GM12878 (cell line): Measurements from ENCODE around the gene DIAPH3. TPM values are rescaled to one million over a fixed set of nuclear protein-coding genes. Genes with fewer than 3 reads are reported as not detected.

Experiments used
- ATAC-seq: fragments of 200-7000 bp; cut with Tn5 transposase; 3 replicates; pipeline ENCODE4 v1.9.1; 2020; ENCODE audit warnings: mild to moderate bottlenecking, moderate library complexity
- BruUV-seq: library from RNA; stranded (reverse); fragments of 400-500 nt; replicated peaks from 2 replicates; lab custom pipeline; 2021; lab: Mats Ljungman, UMichigan
- CTCF ChIA-PET: fragments of 300-600 bp; sonication (Branson Sonifier 250); formaldehyde crosslinking; extraction: SDS; loops from one replicate; lab custom pipeline; 2021; ENCODE audit warnings: inconsistent platforms; lab: Yijun Ruan, JAX
- POLR2A ChIA-PET: fragments of 350-600 bp; formaldehyde crosslinking; extraction: SDS; loops from one replicate; lab custom pipeline; 2021; ENCODE audit warnings: inconsistent platforms; lab: Charles Lee
- RAD21 ChIA-PET: fragments of 300-600 bp; sonication (Branson Sonifier 250); formaldehyde crosslinking; loops from one replicate; lab custom pipeline; 2023; ENCODE audit warnings: antibody characterized with exemption; ENCODE audit not compliant: unreplicated experiment; lab: Charles Lee
- SMC1A ChIA-PET: fragments of 300-600 bp; sonication (Branson Sonifier 250); formaldehyde crosslinking; loops from one replicate; lab custom pipeline; 2023; ENCODE audit not compliant: unreplicated experiment, uncharacterized antibody; lab: Charles Lee
- DNase-seq: peaks from one replicate; pipeline ENCODE4 v3.0.0-alpha.2; 2011; ENCODE audit warnings: low read depth, low spot score
- FAIRE-seq: peaks from 3 replicates; lab custom pipeline; 2011; peaks lifted over from hg19 to GRCh38; lab: Jason Lieb, UNC
- H2AFZ ChIP-seq: 2 replicates; pipeline ENCODE4 v1.6.0; 2011; ENCODE audit warnings: low read depth, low read length, control low read depth; ENCODE audit not compliant: control insufficient read depth
- H3K27ac ChIP-seq: 2 replicates; pipeline ENCODE4 v1.5.1; 2011; ENCODE audit warnings: control low read depth; ENCODE audit not compliant: control insufficient read depth, insufficient read depth
- H3K27me3 ChIP-seq, 2 experiments: replicated peaks in 1 of 2; 2 replicates each; pipeline versions ENCODE4 v1.6.0 to v1.6.1; 2011; ENCODE audit warnings: low read length in 1 of 2; ENCODE audit not compliant: control insufficient read depth in 2 of 2, insufficient read depth in 2 of 2
- H3K36me3 ChIP-seq, 2 experiments: 2 replicates each; pipeline ENCODE4 v1.5.1; 2011; ENCODE audit warnings: low read length in 1 of 2; ENCODE audit not compliant: control insufficient read depth in 2 of 2, insufficient read depth in 2 of 2
- H3K4me1 ChIP-seq: 2 replicates; pipeline ENCODE4 v1.6.1; 2011; ENCODE audit warnings: mild to moderate bottlenecking, low read length, moderate library complexity, mixed read lengths; ENCODE audit not compliant: control insufficient read depth, insufficient read depth
- H3K4me2 ChIP-seq: 2 replicates; pipeline ENCODE4 v1.6.0; 2011; ENCODE audit warnings: control low read depth; ENCODE audit not compliant: control insufficient read depth, insufficient read depth
- H3K4me3 ChIP-seq: fragments of 200-600 bp; sonication (generic); 2 replicates; pipeline ENCODE4 v1.5.1; 2016
- H3K79me2 ChIP-seq: 2 replicates; pipeline ENCODE4 v1.6.0; 2011; ENCODE audit warnings: low read length; ENCODE audit not compliant: control insufficient read depth, insufficient read depth
- H3K9ac ChIP-seq: 2 replicates; pipeline ENCODE4 v1.8.0; 2011; ENCODE audit warnings: low read length, control low read depth, mixed read lengths; ENCODE audit not compliant: control insufficient read depth, insufficient read depth
- H3K9me3 ChIP-seq: replicated peaks from 3 replicates; pipeline ENCODE4 v1.5.1; 2011; ENCODE audit warnings: mild to moderate bottlenecking, low read length; ENCODE audit not compliant: control insufficient read depth, insufficient read depth
- H4K20me1 ChIP-seq: 2 replicates; pipeline ENCODE4 v1.6.0; 2011; ENCODE audit not compliant: control insufficient read depth, insufficient read depth
- CBFB ChIP-seq: IDR thresholded peaks from 2 replicates; pipeline ENCODE4 v1.6.1; 2016; ENCODE audit warnings: antibody characterized with exemption, low read depth
- CHD1 ChIP-seq: IDR thresholded peaks from 2 replicates; pipeline ENCODE4 v1.6.1; 2012; ENCODE audit warnings: low read depth, low read length, improper control_type of control experiment
- ETV6 ChIP-seq, 2 experiments: fragments of 450-650 bp in 1 of 2; IDR thresholded peaks in 1 of 2; conservative IDR thresholded peaks in 1 of 2; 2 replicates each; pipeline ENCODE4 v1.6.1; 2014; ENCODE audit warnings: antibody characterized with exemption in 1 of 2, borderline replicate concordance in 1 of 2, low read depth in 1 of 2, mild to moderate bottlenecking in 1 of 2, moderate library complexity in 1 of 2
- HDGF ChIP-seq: fragments of 450-650 bp; IDR thresholded peaks from 2 replicates; pipeline ENCODE4 v1.6.1; 2016; ENCODE audit warnings: antibody characterized with exemption
- KDM1A ChIP-seq: fragments of 200-600 bp; sonication (generic); IDR thresholded peaks from 2 replicates; pipeline ENCODE4 v1.6.1; 2016; ENCODE audit warnings: borderline replicate concordance
- MYB ChIP-seq: fragments of 150-350 bp; IDR thresholded peaks from 2 replicates; pipeline ENCODE4 v1.6.1; 2014; ENCODE audit warnings: mild to moderate bottlenecking, low read depth, low read length, borderline replicate concordance
- NRF1 ChIP-seq: conservative IDR thresholded peaks from 2 replicates; pipeline ENCODE4 v1.6.1; 2011; ENCODE audit warnings: mild to moderate bottlenecking, low read depth, low read length, improper control_type of control experiment
- PAX8 ChIP-seq: fragments of 450-650 bp; IDR thresholded peaks from 2 replicates; pipeline ENCODE4 v1.6.1; 2017; ENCODE audit warnings: mild to moderate bottlenecking, moderate library complexity
- PML ChIP-seq: IDR thresholded peaks from 2 replicates; pipeline ENCODE4 v1.6.1; 2012; ENCODE audit warnings: low read length, inconsistent platforms
- POU2F2 ChIP-seq: IDR thresholded peaks from 3 replicates; pipeline ENCODE4 v1.6.1; 2011; ENCODE audit warnings: low read depth, mild to moderate bottlenecking, low read length, borderline replicate concordance
- RBBP5 ChIP-seq: fragments of 200-600 bp; sonication (generic); conservative IDR thresholded peaks from 2 replicates; pipeline ENCODE4 v1.6.1; 2016
- SIX5 ChIP-seq: IDR thresholded peaks from 2 replicates; pipeline ENCODE4 v1.6.1; 2011; ENCODE audit warnings: mild to moderate bottlenecking, low read depth, low read length, moderate library complexity; ENCODE audit not compliant: severe bottlenecking
- SRF ChIP-seq, 2 experiments: IDR thresholded peaks; 2 replicates each; pipeline ENCODE4 v1.6.1; 2011; ENCODE audit warnings: low read depth in 2 of 2, low read length in 2 of 2, mild to moderate bottlenecking in 1 of 2, moderate library complexity in 1 of 2
- TCF3 ChIP-seq: IDR thresholded peaks from 2 replicates; pipeline ENCODE4 v1.6.1; 2012; ENCODE audit warnings: low read depth, mild to moderate bottlenecking, low read length, borderline replicate concordance; ENCODE audit not compliant: insufficient read depth
- ZNF217 ChIP-seq: fragments of 450-650 bp; IDR thresholded peaks from 2 replicates; pipeline ENCODE4 v1.6.1; 2017; ENCODE audit warnings: antibody characterized with exemption, mild to moderate bottlenecking
- ZNF274 ChIP-seq: IDR thresholded peaks from one replicate; pipeline ENCODE4 v1.8.0; 2011; ENCODE audit not compliant: insufficient read length, insufficient read depth
- in situ Hi-C: fragments of 300-500 bp; cut with MboI; formaldehyde crosslinking; loops from 9 replicates; pipeline ENCODE4 v1.14.3; 2018; ENCODE audit warnings: mixed read lengths
- intact Hi-C: fragments of 100-400 bp; cut with micrococcal nuclease; formaldehyde crosslinking; loops from one replicate; pipeline ENCODE4 v1.14.2; 2022; ENCODE audit not compliant: unreplicated experiment
- polyA plus RNA-seq, 11 experiments: library from polyadenylated mRNA; depleted of rRNA in 4 of 11; unstranded in 6 of 11; stranded (reverse) in 5 of 11; fragments of >200 nt; fragmentation: Nextera tagmentation in 4 of 11; fragmentation: Illumina TruSeq in 1 of 11; extraction: Ambion mirVana in 4 of 11; extraction: Trizol in 1 of 11; gene quantifications; 1 replicate in 1 of 11; 2 replicates in 10 of 11; pipeline versions ENCODE4 v1.2.1 to v1.2.3, GENCODE V29; 2011 to 2016; ENCODE audit warnings: inconsistent platforms in 2 of 11, missing spikeins in 2 of 11, low read depth in 1 of 11
- total RNA-seq, 4 experiments: library from RNA; depleted of rRNA in 3 of 4; stranded (reverse); fragments of >200 nt in 3 of 4; fragmentation: Illumina TruSeq in 1 of 4; extraction: Trizol in 1 of 4; gene quantifications; 2 replicates each; pipeline versions ENCODE4 v1.2.1 to v1.2.3, GENCODE V29; 2013 to 2021
- TF ChIP-seq, protein P1 (sequence below): fragments of 450-650 bp; IDR thresholded peaks from 2 replicates; pipeline ENCODE4 v1.6.1; 2017; ENCODE audit warnings: mild to moderate bottlenecking, moderate library complexity
- TF ChIP-seq, protein P2 (sequence below): fragments of 450-650 bp; IDR thresholded peaks from 2 replicates; pipeline ENCODE4 v1.6.1; 2018; ENCODE audit warnings: mild to moderate bottlenecking, low read depth, moderate library complexity; ENCODE audit not compliant: partially characterized antibody
- TF ChIP-seq, protein P3 (sequence below): fragments of 450-650 bp; IDR thresholded peaks from 2 replicates; pipeline ENCODE4 v1.6.1; 2014; ENCODE audit warnings: mild to moderate bottlenecking

The DIAPH3 gene
- total and polyA plus RNA-seq, 10 of the 15 experiments (the other 5 are each of a cell fraction or from before 2014, with no cell fraction given): 10.1 to 25.2 (median 15.4) TPM

DNA sequence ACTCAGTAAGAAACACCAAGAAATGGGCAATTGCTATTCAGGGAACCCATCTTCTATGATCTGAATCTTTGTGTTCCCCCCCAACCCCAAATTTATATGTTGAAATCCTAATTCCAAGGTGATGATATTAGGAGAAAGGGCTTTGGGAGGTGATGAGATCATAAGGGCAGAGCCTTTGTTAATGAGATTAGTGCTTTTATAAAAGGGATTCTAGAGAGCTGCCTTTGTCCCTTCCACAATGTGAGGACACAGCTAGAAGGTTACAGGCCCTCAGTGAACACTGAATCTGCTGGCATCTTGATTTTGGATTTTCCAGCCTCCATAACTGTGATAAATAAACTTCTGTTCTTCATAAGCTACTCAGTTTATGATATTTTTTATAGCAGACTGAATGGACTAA is 376.0 kb downstream of the DIAPH3 start:
- in situ Hi-C loops (no loop called here), intact Hi-C loops (no loop called here)
- ChIA-PET SMC1A (interaction anchor here (1.1 to 2.1 kb wide), 4 partner anchors 8 to 101 kb away, joined by 3 to 9 read pairs (median 4); no protein-coding TSS in a partner anchor), RAD21 (no interaction called here), CTCF (interaction anchor here (1.3 kb wide), 1 partner anchor 106 kb away, joined by 3 read pairs; no protein-coding TSS in a partner anchor), POLR2A (no interaction called here)
- H3K9me3 ChIP-seq: no peaks in the 10 kb centered on the region
- DNase-seq (no peak), FAIRE-seq (no peak), ATAC-seq (no peak)
- TF ChIP-seq, protein P1, sequence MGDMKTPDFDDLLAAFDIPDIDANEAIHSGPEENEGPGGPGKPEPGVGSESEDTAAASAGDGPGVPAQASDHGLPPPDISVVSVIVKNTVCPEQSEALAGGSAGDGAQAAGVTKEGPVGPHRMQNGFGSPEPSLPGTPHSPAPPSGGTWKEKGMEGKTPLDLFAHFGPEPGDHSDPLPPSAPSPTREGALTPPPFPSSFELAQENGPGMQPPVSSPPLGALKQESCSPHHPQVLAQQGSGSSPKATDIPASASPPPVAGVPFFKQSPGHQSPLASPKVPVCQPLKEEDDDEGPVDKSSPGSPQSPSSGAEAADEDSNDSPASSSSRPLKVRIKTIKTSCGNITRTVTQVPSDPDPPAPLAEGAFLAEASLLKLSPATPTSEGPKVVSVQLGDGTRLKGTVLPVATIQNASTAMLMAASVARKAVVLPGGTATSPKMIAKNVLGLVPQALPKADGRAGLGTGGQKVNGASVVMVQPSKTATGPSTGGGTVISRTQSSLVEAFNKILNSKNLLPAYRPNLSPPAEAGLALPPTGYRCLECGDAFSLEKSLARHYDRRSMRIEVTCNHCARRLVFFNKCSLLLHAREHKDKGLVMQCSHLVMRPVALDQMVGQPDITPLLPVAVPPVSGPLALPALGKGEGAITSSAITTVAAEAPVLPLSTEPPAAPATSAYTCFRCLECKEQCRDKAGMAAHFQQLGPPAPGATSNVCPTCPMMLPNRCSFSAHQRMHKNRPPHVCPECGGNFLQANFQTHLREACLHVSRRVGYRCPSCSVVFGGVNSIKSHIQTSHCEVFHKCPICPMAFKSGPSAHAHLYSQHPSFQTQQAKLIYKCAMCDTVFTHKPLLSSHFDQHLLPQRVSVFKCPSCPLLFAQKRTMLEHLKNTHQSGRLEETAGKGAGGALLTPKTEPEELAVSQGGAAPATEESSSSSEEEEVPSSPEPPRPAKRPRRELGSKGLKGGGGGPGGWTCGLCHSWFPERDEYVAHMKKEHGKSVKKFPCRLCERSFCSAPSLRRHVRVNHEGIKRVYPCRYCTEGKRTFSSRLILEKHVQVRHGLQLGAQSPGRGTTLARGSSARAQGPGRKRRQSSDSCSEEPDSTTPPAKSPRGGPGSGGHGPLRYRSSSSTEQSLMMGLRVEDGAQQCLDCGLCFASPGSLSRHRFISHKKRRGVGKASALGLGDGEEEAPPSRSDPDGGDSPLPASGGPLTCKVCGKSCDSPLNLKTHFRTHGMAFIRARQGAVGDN: no peak
- TF ChIP-seq NRF1 (no peak), CHD1 (no peak), MYB (no peak), PML (no peak), TCF3 (no peak), RBBP5 (no peak), SRF (IDR thresholded peaks at IDR 0.05; ENCODE audit: low read depth in 2 of 2, low read length in 2 of 2) (no peak), KDM1A (no peak), ETV6 (conservative IDR thresholded peaks at IDR 0.05 in 1 of 2, IDR thresholded peaks at IDR 0.05 in 1 of 2; ENCODE audit: borderline replicate concordance in 1 of 2, low read depth in 1 of 2) (no peak), ZNF274 (no peak), CBFB (no peak), ZNF217 (no peak), HDGF (no peak), SIX5 (no peak), PAX8 (no peak), POU2F2 (no peak)
- TF ChIP-seq, protein P2, sequence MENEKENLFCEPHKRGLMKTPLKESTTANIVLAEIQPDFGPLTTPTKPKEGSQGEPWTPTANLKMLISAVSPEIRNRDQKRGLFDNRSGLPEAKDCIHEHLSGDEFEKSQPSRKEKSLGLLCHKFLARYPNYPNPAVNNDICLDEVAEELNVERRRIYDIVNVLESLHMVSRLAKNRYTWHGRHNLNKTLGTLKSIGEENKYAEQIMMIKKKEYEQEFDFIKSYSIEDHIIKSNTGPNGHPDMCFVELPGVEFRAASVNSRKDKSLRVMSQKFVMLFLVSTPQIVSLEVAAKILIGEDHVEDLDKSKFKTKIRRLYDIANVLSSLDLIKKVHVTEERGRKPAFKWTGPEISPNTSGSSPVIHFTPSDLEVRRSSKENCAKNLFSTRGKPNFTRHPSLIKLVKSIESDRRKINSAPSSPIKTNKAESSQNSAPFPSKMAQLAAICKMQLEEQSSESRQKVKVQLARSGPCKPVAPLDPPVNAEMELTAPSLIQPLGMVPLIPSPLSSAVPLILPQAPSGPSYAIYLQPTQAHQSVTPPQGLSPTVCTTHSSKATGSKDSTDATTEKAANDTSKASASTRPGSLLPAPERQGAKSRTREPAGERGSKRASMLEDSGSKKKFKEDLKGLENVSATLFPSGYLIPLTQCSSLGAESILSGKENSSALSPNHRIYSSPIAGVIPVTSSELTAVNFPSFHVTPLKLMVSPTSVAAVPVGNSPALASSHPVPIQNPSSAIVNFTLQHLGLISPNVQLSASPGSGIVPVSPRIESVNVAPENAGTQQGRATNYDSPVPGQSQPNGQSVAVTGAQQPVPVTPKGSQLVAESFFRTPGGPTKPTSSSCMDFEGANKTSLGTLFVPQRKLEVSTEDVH: no peak
- TF ChIP-seq, protein P3, sequence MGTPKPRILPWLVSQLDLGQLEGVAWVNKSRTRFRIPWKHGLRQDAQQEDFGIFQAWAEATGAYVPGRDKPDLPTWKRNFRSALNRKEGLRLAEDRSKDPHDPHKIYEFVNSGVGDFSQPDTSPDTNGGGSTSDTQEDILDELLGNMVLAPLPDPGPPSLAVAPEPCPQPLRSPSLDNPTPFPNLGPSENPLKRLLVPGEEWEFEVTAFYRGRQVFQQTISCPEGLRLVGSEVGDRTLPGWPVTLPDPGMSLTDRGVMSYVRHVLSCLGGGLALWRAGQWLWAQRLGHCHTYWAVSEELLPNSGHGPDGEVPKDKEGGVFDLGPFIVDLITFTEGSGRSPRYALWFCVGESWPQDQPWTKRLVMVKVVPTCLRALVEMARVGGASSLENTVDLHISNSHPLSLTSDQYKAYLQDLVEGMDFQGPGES: no peak
- no peak overlapping the region for H3K9ac ChIP-seq
- H3K79me2 ChIP-seq: no peaks in the 10 kb centered on the region
- H2AFZ ChIP-seq: no peak overlapping the region
- no TSS peak for BruUV-seq
- no peaks in the 10 kb centered on the region for H3K36me3 ChIP-seq
- H3K4me3 ChIP-seq: no peak overlapping the region
- H3K4me1 ChIP-seq: no peaks in the 10 kb centered on the region
- no peak overlapping the region for H3K4me2 ChIP-seq
- no peak overlapping the region for H3K27ac ChIP-seq
- H4K20me1 ChIP-seq: no peaks in the 10 kb centered on the region
- H3K27me3 ChIP-seq: no peaks in the 10 kb centered on the region
